GM12878 (cell line): ENCODE measurements around the gene NDC1. TPM values are rescaled to one million over a fixed set of nuclear protein-coding genes. Genes with fewer than 3 reads are reported as not detected.

ENCODE experiments used
- ATAC-seq: fragments of 200-7000 bp; cut with Tn5 transposase; 3 replicates; pipeline ENCODE4 v1.9.1; 2020; ENCODE audit warnings: mild to moderate bottlenecking, moderate library complexity
- BruUV-seq: library from RNA; stranded (reverse); fragments of 400-500 nt; replicated peaks from 2 replicates; lab custom pipeline; 2021; lab: Mats Ljungman, UMichigan
- CTCF ChIA-PET: fragments of 300-600 bp; sonication (Branson Sonifier 250); formaldehyde crosslinking; extraction: SDS; loops from one replicate; lab custom pipeline; 2021; ENCODE audit warnings: inconsistent platforms; lab: Yijun Ruan, JAX
- POLR2A ChIA-PET: fragments of 350-600 bp; formaldehyde crosslinking; extraction: SDS; loops from one replicate; lab custom pipeline; 2021; ENCODE audit warnings: inconsistent platforms; lab: Charles Lee
- RAD21 ChIA-PET: fragments of 300-600 bp; sonication (Branson Sonifier 250); formaldehyde crosslinking; loops from one replicate; lab custom pipeline; 2023; ENCODE audit warnings: antibody characterized with exemption; ENCODE audit not compliant: unreplicated experiment; lab: Charles Lee
- SMC1A ChIA-PET: fragments of 300-600 bp; sonication (Branson Sonifier 250); formaldehyde crosslinking; loops from one replicate; lab custom pipeline; 2023; ENCODE audit not compliant: unreplicated experiment, uncharacterized antibody; lab: Charles Lee
- DNase-seq: peaks from one replicate; pipeline ENCODE4 v3.0.0-alpha.2; 2011; ENCODE audit warnings: low read depth, low spot score
- FAIRE-seq: peaks from 3 replicates; lab custom pipeline; 2011; peaks lifted over from hg19 to GRCh38; lab: Jason Lieb, UNC
- H2AFZ ChIP-seq: 2 replicates; pipeline ENCODE4 v1.6.0; 2011; ENCODE audit warnings: low read depth, low read length, control low read depth; ENCODE audit not compliant: control insufficient read depth
- H3K27ac ChIP-seq: 2 replicates; pipeline ENCODE4 v1.5.1; 2011; ENCODE audit warnings: control low read depth; ENCODE audit not compliant: control insufficient read depth, insufficient read depth
- H3K27me3 ChIP-seq, 2 experiments: replicated peaks in 1 of 2; 2 replicates each; pipeline versions ENCODE4 v1.6.0 to v1.6.1; 2011; ENCODE audit warnings: low read length in 1 of 2; ENCODE audit not compliant: control insufficient read depth in 2 of 2, insufficient read depth in 2 of 2
- H3K36me3 ChIP-seq, 2 experiments: 2 replicates each; pipeline ENCODE4 v1.5.1; 2011; ENCODE audit warnings: low read length in 1 of 2; ENCODE audit not compliant: control insufficient read depth in 2 of 2, insufficient read depth in 2 of 2
- H3K4me1 ChIP-seq: 2 replicates; pipeline ENCODE4 v1.6.1; 2011; ENCODE audit warnings: mild to moderate bottlenecking, low read length, moderate library complexity, mixed read lengths; ENCODE audit not compliant: control insufficient read depth, insufficient read depth
- H3K4me2 ChIP-seq: 2 replicates; pipeline ENCODE4 v1.6.0; 2011; ENCODE audit warnings: control low read depth; ENCODE audit not compliant: control insufficient read depth, insufficient read depth
- H3K4me3 ChIP-seq: fragments of 200-600 bp; sonication (generic); 2 replicates; pipeline ENCODE4 v1.5.1; 2016
- H3K79me2 ChIP-seq: 2 replicates; pipeline ENCODE4 v1.6.0; 2011; ENCODE audit warnings: low read length; ENCODE audit not compliant: control insufficient read depth, insufficient read depth
- H3K9ac ChIP-seq: 2 replicates; pipeline ENCODE4 v1.8.0; 2011; ENCODE audit warnings: low read length, control low read depth, mixed read lengths; ENCODE audit not compliant: control insufficient read depth, insufficient read depth
- H3K9me3 ChIP-seq: replicated peaks from 3 replicates; pipeline ENCODE4 v1.5.1; 2011; ENCODE audit warnings: mild to moderate bottlenecking, low read length; ENCODE audit not compliant: control insufficient read depth, insufficient read depth
- H4K20me1 ChIP-seq: 2 replicates; pipeline ENCODE4 v1.6.0; 2011; ENCODE audit not compliant: control insufficient read depth, insufficient read depth
- BHLHE40 ChIP-seq, 2 experiments: fragments of 450-650 bp in 1 of 2; IDR thresholded peaks; 2 replicates each; pipeline ENCODE4 v1.6.1; 2011 to 2017; ENCODE audit warnings: low read depth in 2 of 2, borderline replicate concordance in 1 of 2, improper control_type of control experiment in 1 of 2, low read length in 1 of 2, mild to moderate bottlenecking in 1 of 2
- IRF4 ChIP-seq: IDR thresholded peaks from 2 replicates; pipeline ENCODE4 v1.6.1; 2011; ENCODE audit warnings: low read depth, low read length
- IRF5 ChIP-seq: fragments of 450-650 bp; IDR thresholded peaks from 2 replicates; pipeline ENCODE4 v1.6.1; 2017; ENCODE audit warnings: borderline replicate concordance
- KLF5 ChIP-seq: fragments of 450-650 bp; IDR thresholded peaks from 2 replicates; pipeline ENCODE4 v1.6.1; 2014; ENCODE audit warnings: mild to moderate bottlenecking; ENCODE audit not compliant: partially characterized antibody
- MLLT1 ChIP-seq: fragments of 450-650 bp; IDR thresholded peaks from 2 replicates; pipeline ENCODE4 v1.6.1; 2016; ENCODE audit warnings: mild to moderate bottlenecking
- MTA2 ChIP-seq: fragments of 450-650 bp; IDR thresholded peaks from 2 replicates; pipeline ENCODE4 v1.6.1; 2016; ENCODE audit warnings: low read depth, mild to moderate bottlenecking, moderate library complexity
- MYB ChIP-seq: fragments of 150-350 bp; IDR thresholded peaks from 2 replicates; pipeline ENCODE4 v1.6.1; 2014; ENCODE audit warnings: mild to moderate bottlenecking, low read depth, low read length, borderline replicate concordance
- MYC ChIP-seq: IDR thresholded peaks from 2 replicates; pipeline ENCODE4 v1.6.1; 2011; ENCODE audit warnings: mild to moderate bottlenecking, low read length, moderate library complexity, inconsistent platforms; ENCODE audit not compliant: insufficient read depth, insufficient replicate concordance, insufficient read length, severe bottlenecking
- NFXL1 ChIP-seq: fragments of 450-650 bp; IDR thresholded peaks from 2 replicates; pipeline ENCODE4 v1.6.1; 2017; ENCODE audit warnings: antibody characterized with exemption, mild to moderate bottlenecking, borderline replicate concordance
- RCOR1 ChIP-seq: conservative IDR thresholded peaks from 2 replicates; pipeline ENCODE4 v1.6.1; 2012; ENCODE audit warnings: low read depth, low read length, improper control_type of control experiment
- RELB ChIP-seq: fragments of 450-650 bp; IDR thresholded peaks from 2 replicates; pipeline ENCODE4 v1.6.1; 2017; ENCODE audit warnings: low read depth, mild to moderate bottlenecking, moderate library complexity
- RUNX3 ChIP-seq: IDR thresholded peaks from 2 replicates; pipeline ENCODE4 v1.6.1; 2012; ENCODE audit warnings: low read length, inconsistent platforms
- SIN3A ChIP-seq: IDR thresholded peaks from 2 replicates; pipeline ENCODE4 v1.6.1; 2012; ENCODE audit warnings: low read depth, low read length, improper control_type of control experiment
- SPI1 ChIP-seq: IDR thresholded peaks from 2 replicates; pipeline ENCODE4 v1.6.1; 2011; ENCODE audit warnings: low read depth, mild to moderate bottlenecking, low read length, moderate library complexity, borderline replicate concordance; ENCODE audit not compliant: insufficient read depth
- STAT3 ChIP-seq: IDR thresholded peaks from 2 replicates; pipeline ENCODE4 v1.6.1; 2011; ENCODE audit warnings: low read depth, low read length, improper control_type of control experiment
- SUZ12 ChIP-seq: fragments of 200-600 bp; sonication (generic); IDR thresholded peaks from one replicate; pipeline ENCODE4 v1.6.1; 2018; ENCODE audit warnings: antibody characterized with exemption, mild to moderate bottlenecking; ENCODE audit not compliant: unreplicated experiment
- ZNF217 ChIP-seq: fragments of 450-650 bp; IDR thresholded peaks from 2 replicates; pipeline ENCODE4 v1.6.1; 2017; ENCODE audit warnings: antibody characterized with exemption, mild to moderate bottlenecking
- WGBS: methylation state at CpG from one replicate; pipeline ENCODE4 v1.1.6; 2016; ENCODE audit warnings: low lambda C conversion rate; ENCODE audit not compliant: insufficient replicate concordance, insufficient coverage; ENCODE audit errors: missing lambda C conversion rate; 5-methylcytosine and 5-hydroxymethylcytosine counted together
- in situ Hi-C: fragments of 300-500 bp; cut with MboI; formaldehyde crosslinking; loops from 9 replicates; pipeline ENCODE4 v1.14.3; 2018; ENCODE audit warnings: mixed read lengths
- intact Hi-C: fragments of 100-400 bp; cut with micrococcal nuclease; formaldehyde crosslinking; loops from one replicate; pipeline ENCODE4 v1.14.2; 2022; ENCODE audit not compliant: unreplicated experiment
- polyA plus RNA-seq, 11 experiments: library from polyadenylated mRNA; depleted of rRNA in 4 of 11; unstranded in 6 of 11; stranded (reverse) in 5 of 11; fragments of >200 nt; fragmentation: Nextera tagmentation in 4 of 11; fragmentation: Illumina TruSeq in 1 of 11; extraction: Ambion mirVana in 4 of 11; extraction: Trizol in 1 of 11; gene quantifications; 1 replicate in 1 of 11; 2 replicates in 10 of 11; pipeline versions ENCODE4 v1.2.1 to v1.2.3, GENCODE V29; 2011 to 2016; ENCODE audit warnings: inconsistent platforms in 2 of 11, missing spikeins in 2 of 11, low read depth in 1 of 11
- total RNA-seq, 4 experiments: library from RNA; depleted of rRNA in 3 of 4; stranded (reverse); fragments of >200 nt in 3 of 4; fragmentation: Illumina TruSeq in 1 of 4; extraction: Trizol in 1 of 4; gene quantifications; 2 replicates each; pipeline versions ENCODE4 v1.2.1 to v1.2.3, GENCODE V29; 2013 to 2021

NDC1 gene
- total and polyA plus RNA-seq, 10 of the 15 experiments (the other 5 are each of a cell fraction or from before 2014, with no cell fraction given), result 20.2 to 77.6 (median 47.1) TPM

GRCh38 chr1:53810497-53810896 lies 27.6 kb downstream of the NDC1 start:
- ChIA-PET RAD21 (interaction anchor here (1.1 kb wide), 1 partner anchor 26 kb away, joined by 6 read pairs; no protein-coding TSS in a partner anchor), CTCF (interaction anchor here (1.0 to 2.4 kb wide), 5 partner anchors 10 to 97 kb away, joined by 3 to 10 read pairs (median 4); no protein-coding TSS in a partner anchor), POLR2A (no interaction called here), SMC1A (no interaction called here)
- H3K27ac ChIP-seq, result no peak overlapping the region
- peaks cover 3 to 23% of the 10 kb centered on the region in 2 experiments for H3K36me3 ChIP-seq
- 97% methylated on average over 2 of the region's 2 CpGs for WGBS
- H2AFZ ChIP-seq, result no peak overlapping the region
- no peak for FAIRE-seq
- BruUV-seq, result no TSS peak
- in situ Hi-C loops (no loop called here), intact Hi-C loops (no loop called here)
- no peak overlapping the region for H3K4me3 ChIP-seq
- no peak overlapping the region for H3K9ac ChIP-seq
- DNase-seq, result no peak
- no peaks in the 10 kb centered on the region for H3K27me3 ChIP-seq
- no peaks in the 10 kb centered on the region for H4K20me1 ChIP-seq
- H3K4me1 ChIP-seq, result no peaks in the 10 kb centered on the region
- no peaks in the 10 kb centered on the region for H3K79me2 ChIP-seq
- ATAC-seq, result no peak
- no peaks in the 10 kb centered on the region; the same call in 2 of the 3 replicates for H3K9me3 ChIP-seq
- TF ChIP-seq IRF4, result no peak
- TF ChIP-seq STAT3, result no peak
- TF ChIP-seq SPI1, result no peak
- no peak for TF ChIP-seq ZNF217
- no peak for TF ChIP-seq RUNX3
- no peak for TF ChIP-seq RCOR1
- no peak for TF ChIP-seq SIN3A
- no peak for TF ChIP-seq MYC
- no peak for TF ChIP-seq SUZ12
- no peak for TF ChIP-seq MLLT1
- TF ChIP-seq NFXL1, result no peak
- no peak for TF ChIP-seq KLF5
- no peak for TF ChIP-seq BHLHE40 (IDR thresholded peaks at IDR 0.05; ENCODE audit: borderline replicate concordance in 1 of 2, low read depth in 2 of 2, low read length in 1 of 2)
- TF ChIP-seq MYB, result no peak
- TF ChIP-seq IRF5, result no peak
- no peak for TF ChIP-seq RELB
- TF ChIP-seq MTA2, result no peak
- H3K4me2 ChIP-seq, result no peak overlapping the region
